ENCODE data around the gene CLCA2. TPM values are rescaled to one million over a fixed set of nuclear protein-coding genes. Genes with fewer than 3 reads are reported as not detected.
A peak's percentile ranks its signal among the peaks of the same experiment; 100 is the strongest.

Gene CLCA2
- total RNA-seq, 1 donor from 2014 or later, result not detected

DNA sequence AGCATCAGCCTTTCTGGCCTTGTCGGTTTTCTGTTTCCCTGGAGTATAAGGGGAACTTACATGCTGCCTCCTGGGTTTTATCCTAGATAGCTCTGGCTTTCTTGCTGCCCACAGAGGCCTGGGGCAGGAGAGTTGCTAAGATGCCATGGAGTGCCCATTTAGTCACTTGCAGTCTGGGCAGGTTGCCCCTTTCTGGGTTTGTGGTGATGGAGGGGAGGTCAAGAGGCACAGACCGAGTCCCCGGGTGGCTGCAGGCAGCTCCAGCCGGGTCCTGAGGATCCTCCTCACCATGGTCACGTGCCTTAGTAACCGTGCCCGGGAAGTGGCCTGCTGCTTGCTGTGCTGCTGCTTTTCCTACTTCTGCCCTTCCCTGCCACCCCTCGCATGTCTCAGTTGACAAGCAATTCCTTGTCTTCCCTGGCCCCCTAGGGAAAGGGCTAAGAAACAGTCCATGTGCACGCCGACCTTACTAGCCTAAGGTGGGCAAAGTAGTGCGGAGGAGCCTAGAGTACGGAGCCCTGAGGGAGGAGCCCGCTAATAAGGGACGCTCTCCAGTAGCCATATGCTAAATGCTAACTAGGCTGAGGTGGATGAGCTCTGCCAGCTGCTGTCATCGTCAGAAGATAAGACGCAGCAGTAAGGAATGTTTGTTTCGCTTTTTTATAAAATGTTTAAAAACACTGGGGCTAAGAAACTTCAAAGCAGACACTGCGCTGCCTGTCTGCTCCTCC, 79.6 kb downstream of the CLCA2 start:
- Histone ChIP-seq H3K4me1 (peaks cover 48% of the 10 kb centered on the region), H3K27me3 (ENCODE audit: low read depth) (no peaks in the 10 kb centered on the region), H3K36me3 (no peaks in the 10 kb centered on the region), H3K27ac (replicated peaks) (peak overlapping the region; percentile 82), H3K4me3 (peak overlapping the region; percentile 59), H3K9me3 (replicated peaks) (no peaks in the 10 kb centered on the region)
- TF ChIP-seq CTCF (IDR thresholded peaks at IDR 0.05; ENCODE audit: borderline replicate concordance), result no peak
- intact Hi-C loops (cut with micrococcal nuclease), result no loop called here
- DNase-seq, result peak; percentile 56

GRCh38 chr1:86504137-86504479, 80.1 kb downstream of the CLCA2 start:
- H3K4me1 ChIP-seq, result peaks cover 48% of the 10 kb centered on the region
- no peak for DNase-seq
- H3K4me3 ChIP-seq, result peak overlapping the region; percentile 59
- intact Hi-C loops (cut with micrococcal nuclease), result no loop called here
- H3K9me3 ChIP-seq (replicated peaks), result no peaks in the 10 kb centered on the region
- no peaks in the 10 kb centered on the region for H3K36me3 ChIP-seq
- H3K27ac ChIP-seq (replicated peaks), result peak overlapping the region; percentile 82
- no peaks in the 10 kb centered on the region for H3K27me3 ChIP-seq (ENCODE audit: low read depth)
- TF ChIP-seq CTCF (IDR thresholded peaks at IDR 0.05; ENCODE audit: borderline replicate concordance), result no peak

GRCh38 chr1:86504895-86505563, 81.1 kb downstream of the CLCA2 start:
- DNase-seq, result no peak
- intact Hi-C loops (cut with micrococcal nuclease), result no loop called here
- no peak for TF ChIP-seq CTCF (IDR thresholded peaks at IDR 0.05; ENCODE audit: borderline replicate concordance)

DNA sequence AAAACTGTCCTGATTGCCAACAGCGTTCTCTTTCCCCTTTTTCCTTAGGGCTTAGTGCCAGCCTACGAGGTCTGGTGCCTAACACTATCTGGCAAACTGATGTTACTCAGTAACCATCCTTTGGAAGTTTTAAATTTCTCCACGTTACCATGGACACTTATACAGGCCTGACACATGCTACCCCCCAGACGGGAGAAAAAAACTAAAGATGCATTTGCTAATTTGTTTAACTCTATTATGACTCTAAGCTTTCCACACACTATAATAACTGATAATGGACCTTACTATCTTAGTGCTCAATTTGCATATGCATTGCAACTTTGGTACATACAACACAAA, 81.6 kb downstream of the CLCA2 start:
- no peak overlapping the region for H3K27ac ChIP-seq (replicated peaks)
- no peak overlapping the region for H3K4me3 ChIP-seq
- H3K27me3 ChIP-seq (ENCODE audit: low read depth), result no peaks in the 10 kb centered on the region
- no peak for TF ChIP-seq CTCF (IDR thresholded peaks at IDR 0.05; ENCODE audit: borderline replicate concordance)
- no peaks in the 10 kb centered on the region for H3K9me3 ChIP-seq (replicated peaks)
- H3K4me1 ChIP-seq, result peaks cover 45% of the 10 kb centered on the region
- H3K36me3 ChIP-seq, result no peaks in the 10 kb centered on the region
- intact Hi-C loops (cut with micrococcal nuclease), result no loop called here
- no peak for DNase-seq

More at GRCh38 chr1:86504895-86505563, 81.1 kb downstream of the CLCA2 start:
- Histone ChIP-seq H3K27ac (replicated peaks) (peak overlapping the region; percentile 82), H3K9me3 (replicated peaks) (no peaks in the 10 kb centered on the region), H3K36me3 (no peaks in the 10 kb centered on the region), H3K4me3 (no peak overlapping the region), H3K4me1 (peaks cover 48% of the 10 kb centered on the region), H3K27me3 (ENCODE audit: low read depth) (no peaks in the 10 kb centered on the region)

Other genes starting within 250 kb of the CLCA2 start
- 6.4 TPM for gene ODF2L, start 27.8 kb upstream of the CLCA2 start, total RNA-seq
- gene CLCA1, start 44.8 kb downstream of the CLCA2 start, total RNA-seq, result 0.05 TPM
- gene CLCA4, start 122.9 kb downstream of the CLCA2 start, total RNA-seq, result 0.27 TPM